Fibroblast of skin of back (primary cell): ENCODE data around the gene GON7. TPM values are rescaled to one million over a fixed set of nuclear protein-coding genes. Genes with fewer than 3 reads are reported as not detected.
A peak's percentile ranks its signal among the peaks of the same experiment; 100 is the strongest.
"Not testable (repeated sequence)": the region's sequence is repeated elsewhere in the genome, so short reads cannot be mapped to it uniquely, and the experiment has no call there.

Experiments used
- DNase-seq: peaks from one replicate; pipeline ENCODE4 v3.0.0-alpha.2; 2013
- polyA plus RNA-seq, 2 experiments: library from polyadenylated mRNA; unstranded; fragments of 120-200 nt; gene quantifications; one replicate each; pipeline ENCODE4 v1.2.1, GENCODE V29; 2013; ENCODE audit not compliant: insufficient read length in 2 of 2

The GON7 gene, protein sequence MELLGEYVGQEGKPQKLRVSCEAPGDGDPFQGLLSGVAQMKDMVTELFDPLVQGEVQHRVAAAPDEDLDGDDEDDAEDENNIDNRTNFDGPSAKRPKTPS
- polyA plus RNA-seq (2013, experiment 1 of 2; ENCODE audit: insufficient read length) = 6.7 TPM
- polyA plus RNA-seq (2013, experiment 2 of 2; ENCODE audit: insufficient read length) = 4.2 TPM

DNA sequence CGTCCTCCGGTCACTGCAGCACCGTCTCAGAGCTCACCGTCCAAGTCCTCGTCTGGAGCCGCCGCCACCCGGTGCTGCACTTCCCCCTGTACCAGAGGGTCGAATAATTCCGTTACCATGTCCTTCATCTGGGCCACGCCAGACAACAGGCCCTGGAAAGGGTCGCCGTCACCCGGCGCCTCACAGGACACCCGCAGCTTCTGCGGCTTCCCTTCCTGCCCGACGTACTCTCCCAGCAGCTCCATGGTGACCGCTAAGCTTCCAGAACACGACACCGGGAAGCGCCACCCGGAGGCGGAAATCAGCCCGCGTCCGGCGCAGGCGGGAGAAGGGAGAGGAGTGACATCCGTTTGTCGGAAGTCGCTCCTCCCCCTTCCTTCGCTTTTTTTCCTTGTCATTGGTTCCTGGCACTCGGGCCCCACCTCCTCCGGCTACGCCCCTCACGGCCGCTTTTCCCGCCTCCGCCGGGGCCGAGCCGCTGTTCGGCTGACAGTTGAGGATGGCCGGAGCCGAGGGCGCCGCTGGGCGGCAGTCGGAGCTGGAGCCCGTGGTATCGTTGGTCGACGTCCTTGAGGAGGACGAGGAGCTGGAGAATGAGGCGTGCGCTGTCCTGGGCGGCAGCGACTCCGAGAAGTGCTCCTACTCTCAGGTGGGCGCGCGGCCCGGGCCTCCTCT lies at the start of gene GON7, which contains the start of gene UBR7:
Gene GON7 (minus strand): TSS at position 273 of the 675 bp plus-strand sequence. CDS start 28 bp downstream, at position 245.
Gene UBR7 (plus strand): TSS at position 464 of the 675 bp plus-strand sequence. CDS start 36 bp downstream, at position 500.
- peak; percentile 98 for DNase-seq

DNA sequence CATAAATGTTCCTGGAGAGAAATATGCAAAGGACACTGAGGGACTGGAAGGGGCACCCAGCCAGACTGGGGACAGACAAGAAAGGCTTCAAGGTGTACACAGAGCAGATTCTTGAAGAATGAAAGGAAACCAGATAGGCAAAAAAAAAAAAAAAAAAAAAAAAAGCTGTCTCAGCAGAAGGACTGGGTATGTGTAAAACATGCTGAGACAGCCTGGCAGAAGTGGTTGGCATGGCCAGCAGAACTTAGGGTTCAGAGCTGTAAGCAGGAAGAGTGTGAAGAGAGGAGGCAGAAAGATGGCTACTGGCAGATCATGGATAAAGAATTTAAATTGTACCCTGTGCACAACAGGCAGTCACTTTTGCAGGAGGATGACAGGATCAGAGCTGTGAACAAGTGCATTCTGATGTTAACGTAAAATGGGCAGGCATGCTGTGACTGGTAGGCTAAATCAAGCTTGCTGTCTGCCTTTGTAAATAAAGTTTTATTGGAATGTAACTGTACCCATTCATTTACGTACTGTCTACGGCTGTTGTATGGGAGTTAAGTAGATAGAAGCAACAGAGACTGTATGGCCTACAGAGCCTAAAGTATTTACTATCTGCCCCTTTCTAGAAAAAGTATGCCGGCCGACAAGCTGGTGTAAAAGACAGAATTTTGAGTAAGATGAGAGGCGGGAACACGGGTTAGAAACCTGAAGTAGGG lies 42.4 kb upstream of the GON7 start:
- no peak for DNase-seq

DNA sequence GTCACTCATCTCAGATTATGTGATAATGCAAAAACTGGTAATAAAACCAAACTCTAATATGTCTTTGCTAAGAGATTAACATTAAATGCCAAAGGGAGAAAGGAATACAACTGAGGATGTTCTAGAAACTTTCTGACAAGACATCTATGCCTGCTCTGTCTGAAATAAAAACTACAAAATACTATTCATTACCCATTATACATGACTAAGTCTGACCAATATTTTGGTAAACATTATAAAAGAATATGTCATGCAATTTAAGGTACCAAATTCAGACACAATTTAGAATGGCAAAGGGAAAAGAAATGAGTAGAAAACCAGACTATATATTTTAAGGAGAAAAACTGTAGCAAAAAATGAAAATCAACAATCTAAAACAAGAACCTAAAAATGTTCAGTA lies 39.7 kb upstream of the GON7 start:
- DNase-seq = no peak

DNA sequence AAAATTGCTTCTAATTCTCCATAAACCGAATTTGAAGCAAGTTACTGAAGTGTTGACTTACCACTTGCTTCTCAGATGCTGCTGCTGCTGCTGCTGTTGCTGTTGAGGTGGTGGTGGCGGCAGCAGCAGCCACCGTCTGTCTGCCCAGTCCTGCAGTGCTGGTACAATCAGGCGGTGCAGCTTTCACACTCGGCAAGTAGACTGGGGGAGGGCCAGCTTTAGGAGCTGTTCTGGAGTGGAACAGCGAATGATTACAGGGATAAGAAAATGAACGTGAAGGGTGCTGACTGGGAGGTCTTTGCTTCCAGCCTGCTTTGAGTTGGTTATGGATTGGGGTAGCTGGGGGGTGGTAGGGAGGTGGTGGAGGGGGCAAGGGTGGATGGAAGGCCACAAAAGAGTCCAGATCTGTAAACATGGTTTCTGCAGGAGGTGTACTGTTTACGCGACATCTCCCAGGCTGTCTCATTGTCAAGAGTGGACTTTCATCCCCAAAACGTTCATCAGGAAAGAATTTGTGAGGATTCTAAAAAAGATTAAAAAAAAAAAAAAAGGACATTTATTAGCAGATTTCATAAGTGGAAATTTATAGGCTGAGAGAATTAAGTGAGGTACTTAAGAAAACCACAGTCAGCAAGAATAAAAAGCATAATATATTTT lies 39.0 kb upstream of the GON7 start:
- no peak for DNase-seq

DNA sequence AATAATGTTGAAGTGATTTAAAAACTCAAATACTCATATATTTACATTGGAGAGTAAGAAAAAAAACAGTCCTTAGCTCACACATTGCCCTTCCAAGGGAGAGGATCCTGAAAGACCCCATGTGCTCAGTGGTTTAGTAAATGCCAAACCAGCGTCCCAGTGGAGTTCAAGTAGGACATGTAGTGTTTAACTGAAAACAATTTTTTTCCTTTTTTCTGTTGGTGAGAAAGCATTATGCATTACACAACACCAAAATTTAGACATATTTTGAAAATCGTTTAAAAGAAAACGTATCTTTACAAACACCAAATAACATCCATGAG lies 33.8 kb upstream of the GON7 start:
- DNase-seq = no peak

DNA sequence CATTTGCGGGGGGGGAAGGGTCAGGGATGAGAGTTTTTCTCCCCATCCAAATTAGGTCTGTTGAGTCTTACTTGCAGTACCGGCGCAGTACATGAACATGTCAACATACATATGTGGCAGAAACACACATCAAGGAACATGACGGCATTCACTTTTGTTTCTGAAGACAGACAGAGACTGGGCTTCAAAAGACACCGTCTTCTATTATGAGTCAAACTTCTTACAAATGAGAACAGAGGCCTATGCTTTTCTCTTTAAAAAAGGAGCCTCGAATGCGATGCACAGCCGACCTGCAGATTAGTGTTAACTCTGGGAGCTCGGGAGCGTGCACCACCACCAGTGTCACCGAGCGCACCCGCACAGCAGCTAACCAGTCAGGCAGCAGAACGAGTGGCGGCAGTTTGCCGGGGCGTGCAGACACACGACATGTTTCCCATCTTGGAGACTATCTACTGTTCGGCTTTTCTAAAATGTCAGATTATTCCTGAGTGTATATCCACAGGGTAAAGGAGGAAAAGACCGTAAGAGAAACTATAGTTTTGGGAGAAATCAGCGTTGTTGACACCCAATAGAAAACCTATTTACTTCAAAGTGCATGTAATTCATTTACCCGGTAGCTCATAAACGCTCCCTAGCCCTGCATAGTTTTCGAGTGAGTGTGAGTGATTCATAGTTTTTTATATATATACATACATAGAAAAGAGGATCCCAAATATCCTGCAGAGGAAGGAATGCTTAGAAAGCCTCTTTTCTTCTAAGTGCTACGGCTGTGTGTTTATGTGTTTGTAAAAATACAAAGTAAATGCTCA lies 33.2 kb upstream of the GON7 start:
- peak; percentile 81 for DNase-seq

DNA sequence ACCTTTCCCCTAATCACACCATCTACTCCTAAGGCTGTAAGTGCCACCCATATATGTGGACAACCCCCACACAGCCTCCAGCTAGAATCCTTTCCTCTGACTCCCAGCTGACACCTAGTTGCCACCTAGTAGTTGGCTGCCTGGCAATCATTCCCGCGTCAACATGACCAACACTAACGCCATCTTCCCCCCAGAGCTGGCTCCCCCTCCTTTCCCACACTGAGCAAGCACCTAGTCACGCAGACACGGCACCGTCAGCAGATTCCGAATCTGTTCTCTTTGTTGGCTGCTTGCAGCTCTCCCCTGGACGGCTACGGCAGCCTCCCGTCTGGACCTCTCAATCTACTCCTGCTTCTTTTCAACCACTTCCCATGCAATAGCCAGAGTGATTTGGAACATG lies 27.9 kb upstream of the GON7 start:
- DNase-seq = peak; percentile 60

DNA sequence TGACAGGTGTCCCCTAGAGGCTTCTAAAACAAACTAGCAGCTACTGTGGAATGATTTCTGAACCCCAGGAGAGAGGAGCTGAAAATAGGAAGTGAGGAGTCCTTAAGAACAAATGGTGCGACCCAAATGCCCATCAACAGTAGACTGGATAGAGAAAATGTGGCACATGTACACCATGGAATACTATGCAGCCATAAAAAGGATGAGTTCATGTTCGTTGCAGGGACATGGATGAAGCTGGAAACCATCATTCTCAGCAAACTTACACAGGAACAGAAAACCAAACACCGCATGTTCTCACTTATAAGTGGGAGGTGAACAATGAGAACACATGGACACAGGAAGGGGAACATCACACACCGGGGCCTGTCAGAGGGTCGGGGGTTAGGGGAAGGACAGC lies 26.2 kb upstream of the GON7 start:
- not testable (repeated sequence) for DNase-seq

DNA sequence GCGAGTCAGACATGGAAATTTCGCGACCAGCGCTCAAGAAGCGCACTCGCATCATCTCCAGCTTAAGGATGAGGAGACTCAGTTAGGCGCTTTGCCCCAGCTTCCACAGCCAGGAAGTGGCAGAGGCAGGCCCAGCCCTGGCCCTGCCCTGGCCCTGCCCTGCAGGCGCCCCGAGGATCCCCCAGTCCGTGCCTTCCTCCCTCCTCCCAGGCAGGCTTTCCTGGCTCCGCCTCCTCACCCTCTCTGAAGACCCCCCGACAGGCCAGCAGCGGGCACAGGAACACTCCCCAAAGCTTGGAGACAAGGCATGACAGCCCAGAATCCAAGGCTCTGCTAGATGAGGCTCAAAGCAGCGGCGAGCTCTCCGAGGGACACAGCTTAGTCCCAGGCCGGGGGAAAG lies 25.3 kb upstream of the GON7 start:
- DNase-seq = no peak

DNA sequence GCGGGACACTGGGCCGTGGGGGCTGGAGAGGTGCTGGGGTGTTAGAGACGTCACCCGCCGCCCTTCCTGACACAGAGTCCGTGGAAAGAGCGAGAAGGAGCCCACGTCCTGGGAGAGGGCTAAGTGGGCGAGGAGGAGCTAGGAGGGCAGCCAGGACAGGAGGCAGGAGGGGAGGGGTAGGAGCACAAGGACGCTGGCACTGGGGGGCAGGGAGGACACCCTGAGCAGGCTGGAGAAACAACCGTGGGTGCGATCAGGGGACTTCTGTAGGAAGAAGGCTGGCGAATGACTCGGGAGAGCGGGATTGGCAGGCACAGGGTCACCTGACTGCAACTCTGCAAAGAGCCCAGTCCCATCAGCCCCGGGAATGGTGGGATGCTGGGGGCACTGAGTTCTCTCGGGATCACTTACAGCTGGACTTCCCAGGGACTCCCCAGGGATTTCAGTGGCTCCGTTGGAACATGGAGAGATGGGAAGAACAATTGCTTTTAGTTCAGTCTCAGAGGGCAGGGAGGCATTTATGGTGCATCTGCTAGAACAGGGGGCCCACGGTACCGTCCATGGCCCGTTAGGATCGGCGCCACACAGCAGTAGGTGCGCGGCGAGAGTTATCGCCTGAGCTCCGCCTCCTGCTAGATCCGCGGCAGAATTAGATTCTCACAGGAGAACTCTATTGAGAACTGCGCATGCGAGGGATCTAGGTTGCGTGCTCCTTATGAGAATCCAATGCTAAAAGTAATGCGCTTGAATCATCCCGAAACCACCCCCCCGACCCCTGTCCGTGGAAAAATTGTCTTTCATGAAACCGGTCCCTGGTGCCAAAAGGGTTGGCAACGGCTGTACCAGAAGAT lies 24.5 kb upstream of the GON7 start:
- DNase-seq = peak; percentile 62

DNA sequence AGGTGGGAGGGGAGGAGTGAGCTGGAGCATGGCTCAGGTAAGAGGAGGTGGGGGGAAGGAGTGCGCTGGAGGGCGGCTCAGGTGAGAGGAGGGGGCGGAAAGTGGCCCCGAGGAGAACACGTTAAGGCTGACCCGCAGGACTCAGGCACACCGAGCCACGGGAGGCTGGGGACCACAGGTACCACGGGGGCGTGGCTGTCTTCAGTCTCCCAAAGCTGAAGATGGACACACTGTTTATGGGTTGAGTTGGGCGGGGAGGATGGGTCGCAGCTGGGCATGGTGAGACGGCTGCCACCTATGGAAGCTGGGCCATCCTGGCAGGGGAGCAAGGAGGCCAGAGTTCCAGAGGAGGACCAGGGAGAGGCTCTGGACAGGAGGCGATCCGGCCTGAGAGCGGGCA lies 23.7 kb upstream of the GON7 start:
- no peak for DNase-seq

DNA sequence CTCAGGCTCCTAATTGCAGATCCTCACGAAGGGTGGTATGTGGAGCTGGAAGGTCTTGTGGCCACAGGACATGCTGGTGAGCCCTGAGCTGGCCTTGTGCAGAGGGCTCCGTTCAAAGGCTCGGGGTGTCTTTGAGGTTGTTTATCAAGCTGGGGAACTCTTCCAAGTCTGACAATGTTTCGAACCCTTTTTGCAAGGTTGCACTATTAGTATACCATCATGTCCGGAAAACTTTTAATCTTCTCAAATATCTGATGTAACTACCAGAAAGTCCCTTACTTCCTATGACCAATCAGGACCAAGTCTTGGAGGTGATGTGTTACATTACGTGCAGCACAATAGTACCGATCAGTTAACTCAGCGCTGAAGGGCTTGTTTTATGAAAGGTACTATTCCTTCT lies 21.7 kb upstream of the GON7 start:
- no peak for DNase-seq

DNA sequence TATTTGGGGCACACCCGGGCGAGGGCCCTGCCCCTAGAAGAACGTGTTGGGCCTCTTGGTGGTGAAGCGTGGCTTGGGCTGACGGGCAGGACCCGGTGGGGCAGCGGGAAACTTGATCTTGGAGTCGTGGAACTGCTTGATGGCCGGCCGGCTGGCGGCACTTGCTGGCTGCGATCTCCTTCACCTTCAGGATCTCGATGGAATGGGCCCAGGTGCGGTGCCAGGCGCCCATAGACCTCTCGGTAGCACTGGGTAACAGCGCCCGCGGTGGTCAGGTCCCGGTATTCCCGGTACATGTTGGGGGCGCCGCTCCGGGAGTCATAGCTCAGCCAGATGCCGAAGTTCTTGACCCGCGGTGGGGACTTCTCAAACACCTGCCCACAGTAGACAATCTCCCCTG lies 16.7 kb upstream of the GON7 start:
- no peak for DNase-seq

DNA sequence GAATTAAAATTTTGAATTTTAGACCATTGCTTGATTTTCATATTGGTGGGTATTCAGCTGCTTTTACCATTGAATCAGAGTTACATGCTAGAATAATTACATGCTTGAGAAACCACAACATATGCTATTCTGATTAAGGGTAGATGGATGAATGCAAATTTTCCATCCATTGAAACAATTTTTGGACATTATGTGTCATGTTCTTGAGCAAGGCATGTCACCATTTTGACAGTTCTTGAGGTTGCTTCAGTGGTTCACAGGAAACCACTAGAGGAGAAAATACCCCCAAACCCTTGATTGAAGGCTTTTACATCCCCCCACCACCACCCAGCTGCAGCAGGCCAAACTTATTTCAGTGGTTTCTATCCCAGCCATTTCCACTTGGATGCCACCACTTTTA lies 13.6 kb upstream of the GON7 start:
- DNase-seq = no peak

DNA sequence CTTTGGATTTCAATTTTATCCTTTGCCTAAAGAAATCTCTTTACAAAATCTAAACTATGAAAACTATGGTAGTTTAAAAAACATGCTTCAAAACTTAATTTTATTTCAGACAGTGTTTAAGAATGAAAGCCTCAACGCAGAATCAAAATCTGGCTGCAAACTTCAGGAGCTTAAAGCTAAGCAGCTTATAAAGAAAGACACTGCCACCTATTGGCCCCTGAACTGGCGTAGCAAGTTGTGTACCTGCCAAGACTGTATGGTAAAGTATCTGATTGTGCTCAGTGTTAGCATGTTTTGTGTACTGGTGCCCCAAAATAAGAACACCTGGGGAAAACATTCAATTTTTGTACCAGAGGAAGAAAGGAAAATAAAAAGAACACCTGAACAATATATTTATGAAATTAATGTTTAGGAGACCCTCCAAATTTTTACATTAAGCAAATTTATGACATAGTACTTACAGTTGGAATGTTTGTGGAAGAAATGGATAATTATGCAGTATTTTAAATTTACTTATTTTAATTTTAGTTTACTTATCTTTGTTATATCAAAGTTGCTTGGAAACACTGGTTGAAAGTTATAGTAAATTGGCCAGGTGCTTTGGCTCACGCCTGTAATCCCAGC lies 12.3 kb upstream of the GON7 start:
- peak; percentile 43 for DNase-seq

DNA sequence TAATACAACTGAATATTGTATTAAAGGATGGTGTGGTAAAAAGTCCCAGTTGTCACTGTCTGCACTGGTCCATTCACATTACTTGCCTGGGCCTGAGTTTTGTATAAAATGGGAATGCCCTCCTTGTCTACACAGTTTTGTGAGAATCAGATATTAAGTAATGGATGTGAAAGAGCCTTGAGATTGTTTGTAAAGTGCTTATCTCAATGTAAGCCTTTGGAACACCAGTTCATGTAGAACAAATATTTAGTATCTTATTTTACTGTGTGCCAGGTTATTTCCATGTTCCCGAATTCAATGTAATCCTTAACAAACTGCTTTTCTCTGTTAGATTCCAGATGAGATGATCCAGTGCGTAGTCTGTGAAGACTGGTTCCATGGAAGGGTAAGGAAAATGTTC lies 7.7 kb upstream of the GON7 start:
- no peak for DNase-seq

DNA sequence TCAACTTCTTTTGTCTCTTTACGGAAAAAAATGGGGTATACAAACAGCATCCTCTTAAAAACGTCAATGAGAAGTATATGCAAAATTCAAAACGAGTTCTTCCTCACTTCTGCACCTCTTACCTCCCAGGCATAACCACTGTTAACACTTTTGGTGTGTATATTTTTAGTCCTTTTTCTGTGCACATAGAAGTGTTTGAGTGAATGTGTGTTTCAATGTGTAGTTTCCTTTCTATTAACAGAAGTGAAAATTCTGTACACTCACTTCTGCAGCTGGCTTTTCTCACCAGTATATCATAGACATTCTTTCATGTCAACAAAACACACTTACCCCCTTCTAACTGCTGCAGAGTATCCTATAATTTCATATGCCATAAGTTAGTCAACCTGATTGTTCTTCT lies 5.6 kb upstream of the GON7 start:
- no peak for DNase-seq

DNA sequence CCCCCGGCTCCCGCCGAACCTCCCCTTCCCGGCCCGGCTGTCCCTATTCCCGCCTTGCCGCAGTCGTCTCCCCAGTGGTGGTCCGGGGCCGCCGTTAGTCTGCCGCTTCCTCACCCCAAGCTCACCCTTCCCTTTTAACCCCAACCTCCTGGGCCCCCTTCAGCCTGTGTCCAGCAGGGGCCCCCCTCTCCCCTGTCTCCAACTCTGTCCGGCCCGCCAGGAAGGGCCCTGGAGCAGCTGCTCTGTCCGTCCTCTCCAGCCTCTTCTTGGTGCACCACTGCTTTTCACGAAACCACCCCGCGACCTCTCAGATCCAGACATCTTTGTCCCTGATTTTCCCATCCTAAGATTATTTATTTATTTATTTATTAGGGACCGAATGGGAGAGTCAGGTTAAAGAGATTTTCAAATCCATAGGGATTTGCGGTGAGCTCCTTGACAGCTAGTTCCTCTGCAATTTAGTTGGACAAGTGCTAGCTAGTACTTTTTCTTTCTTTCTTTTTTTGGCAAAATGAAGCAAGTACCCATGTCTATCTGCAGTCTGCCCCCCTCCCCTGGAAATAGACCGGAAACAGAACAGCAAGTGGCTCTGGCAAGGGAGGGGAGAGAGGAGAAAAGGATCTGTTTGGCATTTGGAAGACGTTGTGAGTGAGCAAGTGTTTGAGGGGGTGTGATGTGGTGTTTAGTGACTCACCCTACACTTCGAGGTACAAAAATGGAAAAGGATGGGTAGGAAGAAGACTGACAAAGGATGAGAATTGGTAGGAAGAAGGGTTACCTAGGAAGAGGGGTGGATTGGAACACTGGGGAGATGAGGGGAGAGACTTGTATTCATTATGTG lies 823 bp upstream of the GON7 start:
- DNase-seq = peak; percentile 58

DNA sequence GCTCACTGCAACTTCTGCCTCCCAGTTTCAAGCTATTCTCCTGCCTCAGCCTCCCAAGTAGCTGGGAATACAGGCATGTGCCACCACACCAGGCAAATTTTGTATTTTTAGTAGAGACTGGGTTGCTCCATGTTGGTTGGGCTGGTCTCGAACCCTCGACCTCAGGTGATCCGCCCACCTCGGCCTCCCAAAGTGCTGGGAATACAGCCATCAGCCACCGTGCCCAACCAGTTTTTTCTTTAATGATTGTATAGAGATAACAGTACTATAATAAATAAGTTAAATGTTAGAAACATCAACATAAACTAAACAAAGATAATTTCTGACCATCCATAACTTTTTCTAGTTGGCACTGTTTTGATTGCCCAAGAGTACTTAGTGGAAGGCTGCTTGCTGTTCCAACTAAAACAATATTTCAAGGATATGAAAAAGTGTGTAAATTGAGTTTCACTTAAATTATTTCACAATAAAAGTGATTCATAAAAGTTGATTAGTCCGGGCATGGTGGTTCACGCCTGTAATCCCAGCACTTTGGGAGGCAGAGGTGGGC lies 5.6 kb downstream of the GON7 start:
- DNase-seq = no peak

DNA sequence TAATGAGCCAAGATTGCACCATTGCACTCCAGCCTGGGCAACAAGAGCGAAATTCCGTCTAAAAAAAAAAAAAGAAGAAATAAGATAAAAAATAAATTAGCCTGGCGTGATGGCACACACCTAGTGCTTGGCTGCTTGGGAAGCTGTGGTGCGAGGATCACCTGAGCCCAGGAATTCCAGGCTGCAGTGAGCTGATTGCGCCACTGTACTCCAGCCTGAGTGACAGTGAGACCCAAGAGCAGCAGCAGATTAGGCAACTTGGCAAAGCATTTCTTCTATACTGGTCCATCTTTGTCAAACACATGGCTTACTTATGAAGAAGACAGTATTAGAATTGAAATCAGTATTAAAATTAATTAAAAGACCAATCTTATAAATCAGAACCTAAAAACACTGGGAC lies 6.3 kb downstream of the GON7 start:
- no peak for DNase-seq
